GM12878 (cell line): ENCODE data around the gene BRAF. TPM values are rescaled to one million over a fixed set of nuclear protein-coding genes. Genes with fewer than 3 reads are reported as not detected.
"Not testable (repeated sequence)": the region's sequence is repeated elsewhere in the genome, so short reads cannot be mapped to it uniquely, and the experiment has no call there.

ENCODE experiments used
- ATAC-seq: fragments of 200-7000 bp; cut with Tn5 transposase; 3 replicates; pipeline ENCODE4 v1.9.1; 2020; ENCODE audit warnings: mild to moderate bottlenecking, moderate library complexity
- BruUV-seq: library from RNA; stranded (reverse); fragments of 400-500 nt; replicated peaks from 2 replicates; lab custom pipeline; 2021; lab: Mats Ljungman, UMichigan
- CTCF ChIA-PET: fragments of 300-600 bp; sonication (Branson Sonifier 250); formaldehyde crosslinking; extraction: SDS; loops from one replicate; lab custom pipeline; 2021; ENCODE audit warnings: inconsistent platforms; lab: Yijun Ruan, JAX
- POLR2A ChIA-PET: fragments of 350-600 bp; formaldehyde crosslinking; extraction: SDS; loops from one replicate; lab custom pipeline; 2021; ENCODE audit warnings: inconsistent platforms; lab: Charles Lee
- RAD21 ChIA-PET: fragments of 300-600 bp; sonication (Branson Sonifier 250); formaldehyde crosslinking; loops from one replicate; lab custom pipeline; 2023; ENCODE audit warnings: antibody characterized with exemption; ENCODE audit not compliant: unreplicated experiment; lab: Charles Lee
- SMC1A ChIA-PET: fragments of 300-600 bp; sonication (Branson Sonifier 250); formaldehyde crosslinking; loops from one replicate; lab custom pipeline; 2023; ENCODE audit not compliant: unreplicated experiment, uncharacterized antibody; lab: Charles Lee
- DNase-seq: peaks from one replicate; pipeline ENCODE4 v3.0.0-alpha.2; 2011; ENCODE audit warnings: low read depth, low spot score
- FAIRE-seq: peaks from 3 replicates; lab custom pipeline; 2011; peaks lifted over from hg19 to GRCh38; lab: Jason Lieb, UNC
- H2AFZ ChIP-seq: 2 replicates; pipeline ENCODE4 v1.6.0; 2011; ENCODE audit warnings: low read depth, low read length, control low read depth; ENCODE audit not compliant: control insufficient read depth
- H3K27ac ChIP-seq: 2 replicates; pipeline ENCODE4 v1.5.1; 2011; ENCODE audit warnings: control low read depth; ENCODE audit not compliant: control insufficient read depth, insufficient read depth
- H3K27me3 ChIP-seq, 2 experiments: replicated peaks in 1 of 2; 2 replicates each; pipeline versions ENCODE4 v1.6.0 to v1.6.1; 2011; ENCODE audit warnings: low read length in 1 of 2; ENCODE audit not compliant: control insufficient read depth in 2 of 2, insufficient read depth in 2 of 2
- H3K36me3 ChIP-seq, 2 experiments: 2 replicates each; pipeline ENCODE4 v1.5.1; 2011; ENCODE audit warnings: low read length in 1 of 2; ENCODE audit not compliant: control insufficient read depth in 2 of 2, insufficient read depth in 2 of 2
- H3K4me1 ChIP-seq: 2 replicates; pipeline ENCODE4 v1.6.1; 2011; ENCODE audit warnings: mild to moderate bottlenecking, low read length, moderate library complexity, mixed read lengths; ENCODE audit not compliant: control insufficient read depth, insufficient read depth
- H3K4me2 ChIP-seq: 2 replicates; pipeline ENCODE4 v1.6.0; 2011; ENCODE audit warnings: control low read depth; ENCODE audit not compliant: control insufficient read depth, insufficient read depth
- H3K4me3 ChIP-seq: fragments of 200-600 bp; sonication (generic); 2 replicates; pipeline ENCODE4 v1.5.1; 2016
- H3K79me2 ChIP-seq: 2 replicates; pipeline ENCODE4 v1.6.0; 2011; ENCODE audit warnings: low read length; ENCODE audit not compliant: control insufficient read depth, insufficient read depth
- H3K9ac ChIP-seq: 2 replicates; pipeline ENCODE4 v1.8.0; 2011; ENCODE audit warnings: low read length, control low read depth, mixed read lengths; ENCODE audit not compliant: control insufficient read depth, insufficient read depth
- H3K9me3 ChIP-seq: replicated peaks from 3 replicates; pipeline ENCODE4 v1.5.1; 2011; ENCODE audit warnings: mild to moderate bottlenecking, low read length; ENCODE audit not compliant: control insufficient read depth, insufficient read depth
- H4K20me1 ChIP-seq: 2 replicates; pipeline ENCODE4 v1.6.0; 2011; ENCODE audit not compliant: control insufficient read depth, insufficient read depth
- ATF7 ChIP-seq: fragments of 450-650 bp; IDR thresholded peaks from 2 replicates; pipeline ENCODE4 v1.6.1; 2016; ENCODE audit warnings: low read depth, mild to moderate bottlenecking
- GABPA ChIP-seq: IDR thresholded peaks from 2 replicates; pipeline ENCODE4 v1.6.1; 2014; ENCODE audit warnings: antibody characterized with exemption, low read depth, mild to moderate bottlenecking, inconsistent platforms
- MEF2A ChIP-seq: IDR thresholded peaks from 2 replicates; pipeline ENCODE4 v1.6.1; 2011; ENCODE audit warnings: low read depth, mild to moderate bottlenecking, low read length, moderate library complexity; ENCODE audit not compliant: insufficient read depth
- MEF2B ChIP-seq: fragments of 450-650 bp; IDR thresholded peaks from 2 replicates; pipeline ENCODE4 v1.6.1; 2018; ENCODE audit warnings: mild to moderate bottlenecking, moderate library complexity; ENCODE audit not compliant: partially characterized antibody, poor library complexity, severe bottlenecking
- MXI1 ChIP-seq: fragments of 150-350 bp; IDR thresholded peaks from 2 replicates; pipeline ENCODE4 v1.6.1; 2011; ENCODE audit warnings: low read depth, mild to moderate bottlenecking, inconsistent platforms, low read length, improper control_type of control experiment
- NFIC ChIP-seq: IDR thresholded peaks from 2 replicates; pipeline ENCODE4 v1.6.1; 2012; ENCODE audit warnings: low read depth, mild to moderate bottlenecking, inconsistent platforms, low read length, moderate library complexity
- NR2C1 ChIP-seq: fragments of 450-650 bp; IDR thresholded peaks from 2 replicates; pipeline ENCODE4 v1.6.1; 2017; ENCODE audit warnings: antibody characterized with exemption, mild to moderate bottlenecking, moderate library complexity
- RAD51 ChIP-seq: fragments of 450-650 bp; IDR thresholded peaks from 2 replicates; pipeline ENCODE4 v1.6.1; 2016; ENCODE audit warnings: moderate library complexity, mild to moderate bottlenecking, inconsistent platforms
- RELB ChIP-seq: fragments of 450-650 bp; IDR thresholded peaks from 2 replicates; pipeline ENCODE4 v1.6.1; 2017; ENCODE audit warnings: low read depth, mild to moderate bottlenecking, moderate library complexity
- SMAD1 ChIP-seq: fragments of 450-650 bp; IDR thresholded peaks from 2 replicates; pipeline ENCODE4 v1.6.1; 2018; ENCODE audit warnings: mild to moderate bottlenecking, low read depth; ENCODE audit not compliant: partially characterized antibody
- STAT3 ChIP-seq: IDR thresholded peaks from 2 replicates; pipeline ENCODE4 v1.6.1; 2011; ENCODE audit warnings: low read depth, low read length, improper control_type of control experiment
- USF1 ChIP-seq: IDR thresholded peaks from 2 replicates; pipeline ENCODE4 v1.6.1; 2011; ENCODE audit warnings: borderline replicate concordance, low read depth, mild to moderate bottlenecking, moderate library complexity, mixed read lengths, low read length; ENCODE audit not compliant: insufficient read depth; ENCODE audit errors: extremely low read length
- ZBTB33 ChIP-seq: fragments of 450-650 bp; IDR thresholded peaks from 2 replicates; pipeline ENCODE4 v1.6.1; 2017; ENCODE audit warnings: mild to moderate bottlenecking
- WGBS: methylation state at CpG from one replicate; pipeline ENCODE4 v1.1.6; 2016; ENCODE audit warnings: low lambda C conversion rate; ENCODE audit not compliant: insufficient replicate concordance, insufficient coverage; ENCODE audit errors: missing lambda C conversion rate; 5-methylcytosine and 5-hydroxymethylcytosine counted together
- in situ Hi-C: fragments of 300-500 bp; cut with MboI; formaldehyde crosslinking; loops from 9 replicates; pipeline ENCODE4 v1.14.3; 2018; ENCODE audit warnings: mixed read lengths
- intact Hi-C: fragments of 100-400 bp; cut with micrococcal nuclease; formaldehyde crosslinking; loops from one replicate; pipeline ENCODE4 v1.14.2; 2022; ENCODE audit not compliant: unreplicated experiment
- polyA plus RNA-seq, 11 experiments: library from polyadenylated mRNA; depleted of rRNA in 4 of 11; unstranded in 6 of 11; stranded (reverse) in 5 of 11; fragments of >200 nt; fragmentation: Nextera tagmentation in 4 of 11; fragmentation: Illumina TruSeq in 1 of 11; extraction: Ambion mirVana in 4 of 11; extraction: Trizol in 1 of 11; gene quantifications; 1 replicate in 1 of 11; 2 replicates in 10 of 11; pipeline versions ENCODE4 v1.2.1 to v1.2.3, GENCODE V29; 2011 to 2016; ENCODE audit warnings: inconsistent platforms in 2 of 11, missing spikeins in 2 of 11, low read depth in 1 of 11
- total RNA-seq, 4 experiments: library from RNA; depleted of rRNA in 3 of 4; stranded (reverse); fragments of >200 nt in 3 of 4; fragmentation: Illumina TruSeq in 1 of 4; extraction: Trizol in 1 of 4; gene quantifications; 2 replicates each; pipeline versions ENCODE4 v1.2.1 to v1.2.3, GENCODE V29; 2013 to 2021
- TF ChIP-seq, protein P1 (sequence below): IDR thresholded peaks from 2 replicates; pipeline ENCODE4 v1.6.1; 2012; ENCODE audit warnings: mild to moderate bottlenecking, low read depth, low read length

BRAF gene
- total and polyA plus RNA-seq, 10 of the 15 experiments (the other 5 are each of a cell fraction or from before 2014, with no cell fraction given), result 2.6 to 31.0 (median 10.6) TPM

- TF ChIP-seq RELB, result no peak
- no peak for TF ChIP-seq GABPA
- no peak for TF ChIP-seq MXI1
- TF ChIP-seq USF1, result no peak
- TF ChIP-seq SMAD1, result no peak
- TF ChIP-seq MEF2A, result no peak
- TF ChIP-seq MEF2B, result no peak
- TF ChIP-seq, protein P1, sequence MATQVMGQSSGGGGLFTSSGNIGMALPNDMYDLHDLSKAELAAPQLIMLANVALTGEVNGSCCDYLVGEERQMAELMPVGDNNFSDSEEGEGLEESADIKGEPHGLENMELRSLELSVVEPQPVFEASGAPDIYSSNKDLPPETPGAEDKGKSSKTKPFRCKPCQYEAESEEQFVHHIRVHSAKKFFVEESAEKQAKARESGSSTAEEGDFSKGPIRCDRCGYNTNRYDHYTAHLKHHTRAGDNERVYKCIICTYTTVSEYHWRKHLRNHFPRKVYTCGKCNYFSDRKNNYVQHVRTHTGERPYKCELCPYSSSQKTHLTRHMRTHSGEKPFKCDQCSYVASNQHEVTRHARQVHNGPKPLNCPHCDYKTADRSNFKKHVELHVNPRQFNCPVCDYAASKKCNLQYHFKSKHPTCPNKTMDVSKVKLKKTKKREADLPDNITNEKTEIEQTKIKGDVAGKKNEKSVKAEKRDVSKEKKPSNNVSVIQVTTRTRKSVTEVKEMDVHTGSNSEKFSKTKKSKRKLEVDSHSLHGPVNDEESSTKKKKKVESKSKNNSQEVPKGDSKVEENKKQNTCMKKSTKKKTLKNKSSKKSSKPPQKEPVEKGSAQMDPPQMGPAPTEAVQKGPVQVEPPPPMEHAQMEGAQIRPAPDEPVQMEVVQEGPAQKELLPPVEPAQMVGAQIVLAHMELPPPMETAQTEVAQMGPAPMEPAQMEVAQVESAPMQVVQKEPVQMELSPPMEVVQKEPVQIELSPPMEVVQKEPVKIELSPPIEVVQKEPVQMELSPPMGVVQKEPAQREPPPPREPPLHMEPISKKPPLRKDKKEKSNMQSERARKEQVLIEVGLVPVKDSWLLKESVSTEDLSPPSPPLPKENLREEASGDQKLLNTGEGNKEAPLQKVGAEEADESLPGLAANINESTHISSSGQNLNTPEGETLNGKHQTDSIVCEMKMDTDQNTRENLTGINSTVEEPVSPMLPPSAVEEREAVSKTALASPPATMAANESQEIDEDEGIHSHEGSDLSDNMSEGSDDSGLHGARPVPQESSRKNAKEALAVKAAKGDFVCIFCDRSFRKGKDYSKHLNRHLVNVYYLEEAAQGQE, result no peak
- no peak for TF ChIP-seq NFIC
- no peak for TF ChIP-seq NR2C1
- no peak for TF ChIP-seq RAD51
- no peak for TF ChIP-seq STAT3
- TF ChIP-seq ZBTB33, result no peak
- TF ChIP-seq ATF7, result no peak
These were observed 247.2 kb downstream of the BRAF start (continued) for GRCh38 chr7:140677496-140677895.

DNA sequence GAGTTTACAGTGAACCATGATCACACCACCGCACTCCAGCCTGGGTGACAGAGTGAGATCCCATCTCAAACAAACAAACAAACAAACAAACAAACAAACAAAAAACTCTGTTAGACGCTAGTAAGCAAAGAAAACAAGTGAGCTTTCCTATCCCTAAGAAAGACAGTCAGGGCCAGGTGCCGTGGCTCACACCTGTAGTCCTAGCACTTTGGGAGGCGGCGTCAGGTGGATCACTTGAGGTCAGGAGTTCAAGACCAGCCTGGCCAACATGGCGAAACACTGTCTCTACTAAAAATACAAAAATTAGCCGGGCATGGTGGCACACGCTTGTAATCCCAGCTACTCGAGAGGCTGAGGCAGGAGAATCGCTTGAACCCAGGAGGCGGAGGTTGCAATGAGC lies 247.8 kb downstream of the BRAF start:
- 92% methylated on average over 11 of the region's 11 CpGs for WGBS
- not testable (repeated sequence) for ATAC-seq, H3K36me3 ChIP-seq, DNase-seq, H3K9me3 ChIP-seq, H3K27ac ChIP-seq, H4K20me1 ChIP-seq, H3K27me3 ChIP-seq, H2AFZ ChIP-seq, H3K4me3 ChIP-seq, H3K9ac ChIP-seq, H3K79me2 ChIP-seq, FAIRE-seq, BruUV-seq
- SMC1A ChIA-PET, result interaction anchor here (0.8 to 4.8 kb wide), 11 partner anchors 9 to 866 kb away, joined by 3 to 57 read pairs (median 4); partner anchors contain the start of gene MRPS33
- peaks cover 39% of the 10 kb centered on the region for H3K4me1 ChIP-seq
- intact Hi-C loops (loop anchor here (1.0 to 5.0 kb wide), 2 partner anchors 19 to 245 kb away; partner anchors contain the start of genes BRAF and NDUFB2), in situ Hi-C loops (loop anchor here (10.0 kb wide), 1 partner anchor 338 kb away; the partner anchor contains the start of gene MRPS33)
- H3K4me2 ChIP-seq, result peak overlapping the region; percentile 98; the same call in 1 of the 2 replicates
- CTCF ChIA-PET, result interaction anchor here (0.5 to 5.6 kb wide), 11 partner anchors 15 to 1288 kb away, joined by 3 to 88 read pairs (median 14); partner anchors contain the start of gene MRPS33
- POLR2A ChIA-PET, result interaction anchor here (1.0 to 2.4 kb wide), 3 partner anchors 19 to 342 kb away, joined by 3 to 11 read pairs (median 5); partner anchors contain the start of gene NDUFB2
- RAD21 ChIA-PET, result interaction anchor here (1.0 to 3.5 kb wide), 6 partner anchors 21 to 338 kb away, joined by 3 to 23 read pairs (median 8); partner anchors contain the start of gene MRPS33
